ENCODE measurements around the gene DERA.
A peak's percentile ranks its signal among the peaks of the same experiment; 100 is the strongest.
"Not testable (repeated sequence)": the region's sequence is repeated elsewhere in the genome, so short reads cannot be mapped to it uniquely, and the experiment has no call there.

The DERA gene

GRCh38 chr12:15910864-15911721 lies at the start of gene DERA:
TSS of gene DERA (plus strand) at chr12:15911332. CDS start at chr12:15911384, 52 bp downstream.
- DNase-seq = peak; percentile 83 to 96 (median 94)

- no peak for DNase-seq
These were observed 49.7 kb upstream of the DERA start for GRCh38 chr12:15861404-15861803.

GRCh38 chr12:15862840-15863239 lies 48.3 kb upstream of the DERA start:
- DNase-seq = no peak

GRCh38 chr12:15863372-15863771 lies 47.8 kb upstream of the DERA start:
- DNase-seq = peak in 1 of 3 experiments; percentile 15

- no peak for DNase-seq
These were observed 47.1 kb upstream of the DERA start for GRCh38 chr12:15863984-15864383.

GRCh38 chr12:15868186-15868585 lies 42.9 kb upstream of the DERA start:
- no peak for DNase-seq

- DNase-seq = no peak
These were observed 37.6 kb upstream of the DERA start for GRCh38 chr12:15873556-15873955.

GRCh38 chr12:15874556-15875145 lies 36.5 kb upstream of the DERA start:
- not testable (repeated sequence) for DNase-seq

- no peak for DNase-seq
These were observed 35.3 kb upstream of the DERA start for GRCh38 chr12:15875863-15876262.

- DNase-seq = peak in 1 of 3 experiments; percentile 11
These were observed 31.7 kb upstream of the DERA start for GRCh38 chr12:15879413-15879812.

GRCh38 chr12:15880721-15881120 lies 30.4 kb upstream of the DERA start:
- DNase-seq = peak in 2 of 3 experiments; percentile 61 to 90

GRCh38 chr12:15882118-15882971 lies 28.8 kb upstream of the DERA start, which contains the start of gene STRAP:
TSS of gene STRAP (plus strand) at chr12:15882387. CDS start at chr12:15882708, 321 bp downstream.
- DNase-seq = peak; percentile 97 to 99 (median 99)

- peak in 1 of 3 experiments; percentile 41 for DNase-seq
These were observed 27.6 kb upstream of the DERA start for GRCh38 chr12:15883536-15883935.

GRCh38 chr12:15886372-15887042 lies 24.6 kb upstream of the DERA start:
- peak in 1 of 3 experiments; percentile 18 for DNase-seq

- no peak for DNase-seq
These were observed 23.9 kb upstream of the DERA start for GRCh38 chr12:15887043-15887817.

GRCh38 chr12:15892645-15893259 lies 18.4 kb upstream of the DERA start:
- no peak for DNase-seq

- no peak for DNase-seq
These were observed 17.9 kb upstream of the DERA start for GRCh38 chr12:15893260-15893659.

GRCh38 chr12:15896867-15897266 lies 14.3 kb upstream of the DERA start:
- DNase-seq = peak in 1 of 3 experiments; percentile 30

GRCh38 chr12:15897433-15897832 lies 13.7 kb upstream of the DERA start:
- no peak for DNase-seq

GRCh38 chr12:15899282-15899870 lies 11.8 kb upstream of the DERA start:
- peak in 2 of 3 experiments; percentile 15 to 69 for DNase-seq
